Measurements from ENCODE around the gene SMAD1.
"Not testable (repeated sequence)": the region's sequence is repeated elsewhere in the genome, so short reads cannot be mapped to it uniquely, and the experiment has no call there.

Gene SMAD1

GRCh38 chr4:145530662-145531061, 49.0 kb downstream of the SMAD1 start:
- DNase-seq, result no peak

DNA sequence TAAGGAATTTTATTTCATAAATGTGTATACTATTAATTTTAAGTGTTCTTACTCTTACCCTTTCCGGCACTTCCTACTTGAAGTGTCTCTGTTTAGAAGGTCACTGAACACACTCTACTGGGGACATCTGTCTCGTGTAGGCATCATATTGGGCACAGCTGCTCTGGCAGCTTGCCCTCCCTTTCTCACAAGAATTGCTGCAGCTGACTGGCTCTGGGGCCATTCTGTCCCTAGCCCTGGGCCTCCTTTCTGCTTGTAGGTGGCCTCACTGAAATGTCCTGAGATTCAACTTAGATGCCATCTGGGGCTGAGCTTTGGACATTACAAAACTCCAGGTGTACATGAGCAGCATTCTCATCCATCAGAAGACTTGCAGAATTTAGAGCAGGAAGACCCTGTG, 49.6 kb downstream of the SMAD1 start:
- peak; percentile 48 to 66 for DNase-seq

DNA sequence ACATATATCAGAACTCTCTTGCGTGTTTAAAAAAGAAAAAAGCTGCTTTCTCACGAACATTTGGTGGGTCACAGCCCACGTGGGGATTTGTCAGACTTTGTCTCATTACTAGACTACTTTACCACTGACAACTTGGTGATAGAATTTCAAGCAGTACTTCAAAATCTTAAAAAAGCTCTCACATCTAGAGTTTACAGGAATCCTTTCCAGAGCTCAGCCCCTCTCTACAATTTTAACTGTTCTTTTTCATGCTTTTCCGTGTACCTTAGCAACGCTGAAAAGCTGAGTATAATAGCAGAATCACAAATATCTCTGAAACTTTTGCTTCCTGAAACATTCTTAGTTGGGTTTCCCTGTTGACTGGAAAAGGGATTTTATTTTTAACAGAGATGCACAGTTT, 50.2 kb downstream of the SMAD1 start:
- DNase-seq, result no peak

GRCh38 chr4:145533001-145533400, 51.3 kb downstream of the SMAD1 start:
- DNase-seq, result no peak

DNA sequence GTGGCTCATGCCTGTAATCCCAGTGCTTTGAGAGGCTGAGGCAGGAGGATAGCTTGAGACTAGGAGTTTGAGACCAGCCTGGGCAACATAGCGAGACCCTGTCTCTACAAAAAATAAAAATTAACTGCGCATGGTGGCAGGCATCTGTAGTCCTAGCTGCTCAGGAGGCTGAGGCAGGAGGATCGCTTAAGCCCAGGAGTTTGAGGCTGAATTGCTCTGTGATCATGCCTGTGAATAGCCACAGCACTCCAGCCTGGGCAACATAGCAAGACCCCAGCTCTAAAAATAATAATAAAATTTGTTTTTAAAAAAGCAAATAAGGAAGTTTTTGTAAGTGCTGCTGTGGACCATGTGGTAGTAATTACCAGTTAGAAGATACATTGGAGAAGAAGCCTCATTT, 51.8 kb downstream of the SMAD1 start:
- not testable (repeated sequence) for DNase-seq

DNA sequence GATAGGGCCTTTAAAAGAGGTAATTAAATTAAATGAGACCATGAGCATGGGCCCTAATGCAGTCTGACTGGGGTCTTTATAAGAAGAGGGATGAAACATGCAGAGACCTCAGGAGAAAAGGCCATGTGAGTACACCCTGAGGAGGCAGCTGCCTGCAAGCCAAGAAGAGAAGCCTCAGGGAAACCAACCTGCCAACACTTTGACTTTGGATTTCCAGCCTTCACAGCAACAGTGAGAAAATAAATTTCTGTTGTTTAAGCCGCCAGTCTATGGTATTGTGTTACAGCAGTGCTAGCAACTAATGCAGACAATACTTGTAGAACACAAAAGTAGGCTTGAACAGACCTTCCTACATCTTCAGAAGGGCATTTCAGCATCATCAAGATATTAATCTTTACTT, 52.3 kb downstream of the SMAD1 start:
- no peak for DNase-seq

- DNase-seq, result no peak
Measured at GRCh38 chr4:145535202-145535601, 53.5 kb downstream of the SMAD1 start.

DNA sequence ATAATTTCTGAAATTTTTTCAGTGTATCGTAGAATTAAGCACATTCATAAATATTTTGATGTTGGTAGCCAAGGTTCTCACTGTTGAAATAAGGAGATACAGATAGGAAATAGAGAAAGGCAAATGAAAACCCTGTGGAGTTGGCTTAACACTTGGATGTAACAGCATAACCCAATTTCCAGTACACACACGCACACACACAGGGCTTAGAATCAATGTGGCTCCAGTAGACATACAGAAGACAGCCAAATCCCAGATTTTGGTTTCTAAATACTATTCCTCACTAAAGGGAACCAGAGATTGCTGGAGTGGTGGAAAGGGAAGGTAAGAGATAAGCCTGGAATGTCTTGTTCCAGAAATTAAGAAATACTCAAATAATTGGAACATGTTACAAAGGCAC, 54.4 kb downstream of the SMAD1 start:
- DNase-seq, result no peak

- DNase-seq, result no peak
Measured at GRCh38 chr4:145538596-145538995, 56.9 kb downstream of the SMAD1 start.

GRCh38 chr4:145539671-145540070, 58.0 kb downstream of the SMAD1 start:
- no peak for DNase-seq

GRCh38 chr4:145540235-145540634, 58.6 kb downstream of the SMAD1 start:
- DNase-seq, result no peak

DNA sequence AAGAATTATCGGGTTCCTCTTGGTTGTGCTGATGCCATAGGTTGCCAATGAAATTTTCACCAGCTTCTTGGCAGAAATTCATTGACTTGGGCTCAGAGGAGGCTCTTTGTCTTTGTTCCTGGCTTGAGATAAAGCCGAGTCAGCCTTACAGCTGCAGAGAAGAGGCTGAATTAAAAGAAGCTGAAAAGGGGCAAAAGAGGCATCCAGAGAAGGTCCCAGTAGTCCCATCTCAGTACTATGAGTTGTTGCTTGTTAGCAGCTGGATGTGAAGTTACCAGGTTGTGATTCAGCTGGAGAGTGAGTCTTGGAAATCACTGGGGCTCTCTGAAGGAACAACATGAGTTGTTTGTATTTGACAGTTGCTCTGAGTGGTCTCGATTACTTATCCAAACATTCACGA, 59.7 kb downstream of the SMAD1 start:
- no peak for DNase-seq

- no peak for DNase-seq
Measured at GRCh38 chr4:145545031-145545430, 63.4 kb downstream of the SMAD1 start.

- DNase-seq, result no peak
Measured at GRCh38 chr4:145545538-145546174, 64.0 kb downstream of the SMAD1 start.

- no peak for DNase-seq
Measured at GRCh38 chr4:145546175-145546915, 64.7 kb downstream of the SMAD1 start.

GRCh38 chr4:145551660-145552059, 70.0 kb downstream of the SMAD1 start:
- no peak for DNase-seq

- no peak for DNase-seq
Measured at GRCh38 chr4:145552181-145552822, 70.6 kb downstream of the SMAD1 start.

- DNase-seq, result no peak
Measured at GRCh38 chr4:145553375-145553774, 71.7 kb downstream of the SMAD1 start.

GRCh38 chr4:145554691-145555090, 73.0 kb downstream of the SMAD1 start:
- no peak for DNase-seq

- peak; percentile 28 to 33 for DNase-seq
Measured at GRCh38 chr4:145557720-145558119, 76.1 kb downstream of the SMAD1 start.

- DNase-seq, result no peak
Measured at GRCh38 chr4:145563293-145563985, 81.8 kb downstream of the SMAD1 start.

GRCh38 chr4:145564540-145564939, 82.9 kb downstream of the SMAD1 start:
- DNase-seq, result no peak

DNA sequence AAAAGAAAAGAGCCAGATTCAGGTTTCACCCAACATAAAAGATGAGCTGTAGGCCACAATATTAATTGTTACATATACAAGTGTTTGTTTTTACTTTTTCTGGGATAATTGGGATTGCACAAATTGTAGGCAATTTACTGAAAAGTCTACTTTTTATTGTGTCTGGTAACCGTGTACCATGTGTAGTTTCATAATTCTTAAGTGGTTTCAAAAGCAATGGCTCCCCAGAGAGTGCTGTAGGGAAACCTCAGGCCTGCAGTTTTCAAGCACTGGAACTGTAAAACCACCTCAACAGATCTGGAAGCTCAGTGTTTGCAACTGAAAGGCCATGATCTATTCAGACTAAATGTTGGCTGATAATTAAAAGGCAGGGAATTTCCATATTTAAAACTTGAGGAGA, 83.7 kb downstream of the SMAD1 start:
- DNase-seq, result no peak
